Smooth muscle cell (in vitro differentiated cells): ENCODE measurements around the gene RAMP3. TPM values are rescaled to one million over a fixed set of nuclear protein-coding genes. Genes with fewer than 3 reads are reported as not detected.

Source experiments
- DNase-seq: peaks from one replicate; lab custom pipeline; 2025; ENCODE audit not compliant: unreplicated experiment; lab: John Stamatoyannopoulos, UW
- H2AFZ ChIP-seq: fragments of 200-600 bp; sonication (generic); 2 replicates; pipeline ENCODE4 v1.6.0; 2016; ENCODE audit warnings: antibody characterized with exemption, low read depth, mild to moderate bottlenecking
- H3F3A ChIP-seq: fragments of 200-600 bp; sonication (generic); 2 replicates; pipeline ENCODE4 v1.6.0; 2017; ENCODE audit warnings: antibody characterized with exemption, low read depth
- H3K27ac ChIP-seq: fragments of 200-600 bp; sonication (generic); 2 replicates; pipeline ENCODE4 v1.5.1; 2016; ENCODE audit warnings: low read depth, mild to moderate bottlenecking
- H3K27me3 ChIP-seq: fragments of 200-600 bp; sonication (generic); 2 replicates; pipeline ENCODE4 v1.6.1; 2016; ENCODE audit warnings: low read depth, mild to moderate bottlenecking
- H3K36me3 ChIP-seq: fragments of 200-600 bp; sonication (generic); 2 replicates; pipeline ENCODE4 v1.5.1; 2016; ENCODE audit warnings: low read depth
- H3K4me1 ChIP-seq: fragments of 200-600 bp; sonication (generic); 2 replicates; pipeline ENCODE4 v1.5.1; 2016; ENCODE audit warnings: low read depth
- H3K4me2 ChIP-seq: fragments of 200-600 bp; sonication (generic); 2 replicates; pipeline ENCODE4 v1.6.0; 2016; ENCODE audit warnings: mild to moderate bottlenecking
- H3K4me3 ChIP-seq: fragments of 200-600 bp; sonication (generic); 2 replicates; pipeline ENCODE4 v1.5.1; 2016; ENCODE audit warnings: mild to moderate bottlenecking
- H3K79me2 ChIP-seq: fragments of 200-600 bp; sonication (generic); 2 replicates; pipeline ENCODE4 v1.6.0; 2016; ENCODE audit warnings: low read depth, mild to moderate bottlenecking
- H3K9ac ChIP-seq: fragments of 200-600 bp; sonication (generic); 2 replicates; pipeline ENCODE4 v1.6.0; 2016; ENCODE audit warnings: low read depth
- H3K9me3 ChIP-seq: fragments of 200-600 bp; sonication (generic); replicated peaks from 2 replicates; pipeline ENCODE4 v1.5.1; 2016; ENCODE audit warnings: low read depth
- H4K20me1 ChIP-seq: fragments of 200-600 bp; sonication (generic); 2 replicates; pipeline ENCODE4 v1.6.0; 2016; ENCODE audit warnings: low read depth
- CTCF ChIP-seq: fragments of 200-600 bp; sonication (generic); IDR thresholded peaks from 2 replicates; pipeline ENCODE4 v1.5.1; 2017; ENCODE audit warnings: borderline replicate concordance, mild to moderate bottlenecking, antibody characterized with exemption; ENCODE audit not compliant: insufficient read depth, poor library complexity, severe bottlenecking
- WGBS: methylation state at CpG from one replicate; pipeline ENCODE4 v1.1.7; 2016; ENCODE audit warnings: low lambda C conversion rate; 5-methylcytosine and 5-hydroxymethylcytosine counted together
- polyA plus RNA-seq: library from polyadenylated mRNA; unstranded; fragments of >200 nt; fragmentation: Nextera tagmentation; extraction: Ambion mirVana; gene quantifications from 2 replicates; pipeline ENCODE4 v1.2.1, GENCODE V29; 2016
- total RNA-seq: library from RNA; depleted of rRNA; stranded (reverse); fragments of >200 nt; gene quantifications from 2 replicates; pipeline ENCODE4 v1.2.3, GENCODE V29; 2014

Gene RAMP3
- total and polyA plus RNA-seq, 2 experiments from 2014 or later, result not detected

- Histone ChIP-seq H3K27me3 (peaks cover 45% of the 10 kb centered on the region), H3K27ac (no peak overlapping the region), H3K4me2 (no peak overlapping the region), H3K9me3 (no peaks in the 10 kb centered on the region), H3K4me3 (no peak overlapping the region), H2AFZ (no peak overlapping the region), H3K79me2 (no peaks in the 10 kb centered on the region), H3K4me1 (no peaks in the 10 kb centered on the region), H3K36me3 (no peaks in the 10 kb centered on the region), H4K20me1 (no peaks in the 10 kb centered on the region), H3F3A (no peaks in the 10 kb centered on the region), H3K9ac (no peak overlapping the region)
- no peak for TF ChIP-seq CTCF
- WGBS, result 96% methylated on average over 9 of the region's 9 CpGs
- no peak for DNase-seq
Measured at GRCh38 chr7:45155357-45155900, 2.2 kb upstream of the RAMP3 start.

GRCh38 chr7:45155941-45156340 lies 1.6 kb upstream of the RAMP3 start:
- Histone ChIP-seq H2AFZ (no peak overlapping the region), H3K4me1 (no peaks in the 10 kb centered on the region), H3K27me3 (peaks cover 45% of the 10 kb centered on the region), H4K20me1 (no peaks in the 10 kb centered on the region), H3K9ac (no peak overlapping the region), H3K4me2 (no peak overlapping the region), H3K9me3 (no peaks in the 10 kb centered on the region), H3K36me3 (no peaks in the 10 kb centered on the region), H3K4me3 (no peak overlapping the region), H3K79me2 (no peaks in the 10 kb centered on the region), H3F3A (no peaks in the 10 kb centered on the region), H3K27ac (no peak overlapping the region)
- DNase-seq, result no peak
- 86% methylated on average over 4 of the region's 4 CpGs for WGBS
- TF ChIP-seq CTCF, result no peak

DNA sequence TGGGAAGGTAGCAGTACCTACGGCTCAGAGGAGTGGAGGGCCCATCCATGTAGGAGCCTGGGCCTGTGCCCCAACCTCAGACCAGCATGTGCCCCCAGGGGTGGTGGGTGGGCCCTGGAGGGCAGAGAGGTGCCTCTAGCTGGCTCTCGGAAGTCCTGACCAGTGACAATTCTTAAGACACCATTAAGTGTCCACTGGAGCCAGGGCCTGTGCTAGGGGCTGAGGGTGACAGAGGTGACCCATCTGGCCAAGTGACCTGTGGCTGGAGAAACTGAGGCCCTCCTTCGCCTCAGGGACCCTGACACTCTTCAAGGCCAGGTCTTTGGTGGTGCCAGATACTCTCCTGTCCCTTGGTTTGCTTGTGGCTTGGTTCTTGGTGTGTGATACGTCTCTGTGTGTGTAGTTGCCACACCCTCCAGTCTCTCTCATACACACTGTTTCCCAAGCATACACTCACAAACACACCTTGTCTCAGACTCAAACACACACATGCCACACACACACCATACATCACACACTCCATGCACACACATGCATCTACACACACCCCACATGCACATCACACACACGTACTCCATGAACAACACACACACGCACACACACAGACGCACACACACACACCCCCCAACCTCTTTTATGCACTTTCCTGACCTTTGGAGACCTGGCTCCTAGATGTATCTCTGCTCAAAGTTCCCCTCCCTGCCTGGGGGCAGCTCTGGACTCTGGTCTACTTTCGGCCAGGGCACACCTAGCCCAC lies 897 bp upstream of the RAMP3 start:
- H3K27ac ChIP-seq, result no peak overlapping the region
- peaks cover 45% of the 10 kb centered on the region for H3K27me3 ChIP-seq
- H3K9ac ChIP-seq, result no peak overlapping the region
- no peaks in the 10 kb centered on the region for H3K79me2 ChIP-seq
- no peaks in the 10 kb centered on the region for H3F3A ChIP-seq
- 85% methylated on average over 8 of the region's 8 CpGs for WGBS
- no peaks in the 10 kb centered on the region for H3K4me1 ChIP-seq
- no peaks in the 10 kb centered on the region for H3K36me3 ChIP-seq
- no peak for DNase-seq
- H3K4me2 ChIP-seq, result no peak overlapping the region
- no peak overlapping the region for H3K4me3 ChIP-seq
- no peak for TF ChIP-seq CTCF
- H2AFZ ChIP-seq, result no peak overlapping the region
- no peaks in the 10 kb centered on the region for H4K20me1 ChIP-seq
- no peaks in the 10 kb centered on the region for H3K9me3 ChIP-seq

DNA sequence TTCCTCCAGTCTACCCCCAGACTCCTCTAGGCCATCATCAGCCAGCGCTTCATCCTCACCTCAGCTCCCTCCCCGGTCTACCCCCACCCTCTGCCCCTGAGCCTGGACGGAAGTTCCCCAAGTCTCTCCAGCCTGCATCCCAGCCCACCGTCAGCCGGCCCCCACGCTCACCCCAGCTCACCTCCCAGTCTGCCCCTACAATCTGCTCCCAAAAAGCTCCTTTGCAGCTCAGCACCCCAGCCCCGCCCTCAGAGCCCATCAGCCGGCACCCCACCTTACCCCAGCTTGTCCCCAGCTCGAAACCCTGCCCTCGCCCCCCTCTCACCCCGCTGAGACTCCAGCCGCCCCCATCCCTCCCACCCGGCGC lies 322 bp upstream of the RAMP3 start:
- Histone ChIP-seq H3K27ac (no peak overlapping the region), H3K4me1 (no peaks in the 10 kb centered on the region), H3K36me3 (no peaks in the 10 kb centered on the region), H3K9ac (no peak overlapping the region), H3K27me3 (peaks cover 45% of the 10 kb centered on the region), H2AFZ (no peak overlapping the region), H3K9me3 (no peaks in the 10 kb centered on the region), H3F3A (no peaks in the 10 kb centered on the region), H4K20me1 (no peaks in the 10 kb centered on the region), H3K79me2 (no peaks in the 10 kb centered on the region), H3K4me3 (no peak overlapping the region), H3K4me2 (peak overlapping the region; percentile 48)
- no CpG with 5 or more reads among the region's 14 CpGs for WGBS
- TF ChIP-seq CTCF, result no peak
- no peak for DNase-seq
